GM12872 (cell line): ENCODE measurements around the gene FUT8.

ENCODE experiments used
- TF ChIP-seq, protein P1 (sequence below): IDR thresholded peaks from 3 replicates; pipeline ENCODE4 v1.5.1; 2011; ENCODE audit warnings: low read depth, mild to moderate bottlenecking, low read length, moderate library complexity; ENCODE audit not compliant: insufficient read depth

The FUT8 gene

DNA sequence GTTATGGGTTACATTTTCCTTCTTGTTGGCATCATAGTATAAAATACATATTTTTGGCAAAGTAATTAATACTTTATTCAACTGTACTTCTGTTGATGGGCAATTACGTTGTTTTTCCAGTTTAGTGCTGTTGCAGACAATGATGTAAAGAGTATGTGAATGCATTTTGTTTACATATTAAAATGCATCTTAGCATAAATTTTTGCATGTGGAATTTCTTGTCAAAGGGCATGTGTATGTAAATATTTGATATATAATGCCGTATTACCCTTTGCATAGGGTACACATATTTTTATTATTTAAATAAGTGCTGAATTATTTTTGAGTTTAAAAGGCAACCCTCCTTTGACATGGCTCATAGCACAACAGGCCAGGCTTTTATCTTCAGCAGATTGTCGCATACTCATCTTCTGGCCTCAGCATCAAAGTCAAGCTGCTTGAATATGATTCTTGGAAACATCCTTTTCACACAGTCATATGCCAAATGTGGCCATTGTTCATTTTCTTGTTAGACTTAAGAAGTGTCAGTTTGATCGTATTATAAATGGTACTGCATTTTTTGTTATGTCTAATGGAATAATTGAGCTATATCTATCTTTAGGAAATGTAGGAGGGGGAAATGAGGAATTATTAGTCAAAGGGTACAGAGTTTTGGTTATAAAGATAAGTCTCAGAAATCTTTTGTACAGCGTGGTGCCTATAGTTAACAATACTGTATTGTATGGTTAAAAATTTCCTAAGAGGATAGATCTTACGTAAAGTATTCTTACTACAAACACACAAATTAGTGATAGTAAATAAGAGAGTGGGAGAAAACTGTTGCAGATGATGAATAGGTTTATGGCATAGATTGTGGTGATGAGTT is 138.5 kb downstream of the FUT8 start:
- TF ChIP-seq, protein P1, sequence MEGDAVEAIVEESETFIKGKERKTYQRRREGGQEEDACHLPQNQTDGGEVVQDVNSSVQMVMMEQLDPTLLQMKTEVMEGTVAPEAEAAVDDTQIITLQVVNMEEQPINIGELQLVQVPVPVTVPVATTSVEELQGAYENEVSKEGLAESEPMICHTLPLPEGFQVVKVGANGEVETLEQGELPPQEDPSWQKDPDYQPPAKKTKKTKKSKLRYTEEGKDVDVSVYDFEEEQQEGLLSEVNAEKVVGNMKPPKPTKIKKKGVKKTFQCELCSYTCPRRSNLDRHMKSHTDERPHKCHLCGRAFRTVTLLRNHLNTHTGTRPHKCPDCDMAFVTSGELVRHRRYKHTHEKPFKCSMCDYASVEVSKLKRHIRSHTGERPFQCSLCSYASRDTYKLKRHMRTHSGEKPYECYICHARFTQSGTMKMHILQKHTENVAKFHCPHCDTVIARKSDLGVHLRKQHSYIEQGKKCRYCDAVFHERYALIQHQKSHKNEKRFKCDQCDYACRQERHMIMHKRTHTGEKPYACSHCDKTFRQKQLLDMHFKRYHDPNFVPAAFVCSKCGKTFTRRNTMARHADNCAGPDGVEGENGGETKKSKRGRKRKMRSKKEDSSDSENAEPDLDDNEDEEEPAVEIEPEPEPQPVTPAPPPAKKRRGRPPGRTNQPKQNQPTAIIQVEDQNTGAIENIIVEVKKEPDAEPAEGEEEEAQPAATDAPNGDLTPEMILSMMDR, result no peak

DNA sequence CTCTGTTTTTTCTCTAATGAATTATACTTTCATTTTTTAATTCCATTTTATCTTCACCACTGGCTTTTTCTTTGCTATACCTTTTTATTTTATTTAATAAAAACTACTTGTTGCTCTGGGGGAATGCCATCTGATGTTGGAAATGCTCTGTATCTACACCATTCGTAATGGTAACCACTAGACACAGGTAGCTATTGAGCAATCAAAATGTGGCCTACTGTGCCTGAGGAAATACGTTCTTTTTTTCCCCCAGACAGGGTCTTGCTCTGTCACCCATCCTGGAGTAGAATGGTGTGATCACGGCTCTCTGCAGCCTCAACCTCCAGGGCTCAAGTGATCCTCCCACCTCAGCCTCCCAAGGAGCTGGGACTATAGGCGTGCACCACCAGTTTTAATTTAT is 140.2 kb downstream of the FUT8 start:
- TF ChIP-seq, protein P1, result no peak

DNA sequence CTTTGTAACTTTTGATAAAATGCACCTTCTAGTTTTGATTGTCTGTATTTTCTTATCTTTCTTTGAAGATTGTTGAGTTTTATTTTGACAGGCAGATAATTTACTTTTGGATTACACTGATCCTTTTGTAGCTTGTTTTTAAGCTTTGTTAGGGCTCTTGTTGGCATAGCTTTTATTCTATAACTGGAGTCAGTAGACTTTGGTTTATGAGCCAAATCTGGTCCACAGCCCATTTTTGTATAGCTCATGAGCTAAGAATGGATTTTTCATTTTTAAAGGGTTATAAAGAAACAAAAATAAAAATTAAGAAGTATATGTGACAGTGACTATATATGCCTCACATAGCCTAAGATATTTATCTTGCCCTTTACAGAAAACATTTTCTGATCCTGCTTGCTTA is 142.3 kb downstream of the FUT8 start:
- TF ChIP-seq, protein P1, result no peak

DNA sequence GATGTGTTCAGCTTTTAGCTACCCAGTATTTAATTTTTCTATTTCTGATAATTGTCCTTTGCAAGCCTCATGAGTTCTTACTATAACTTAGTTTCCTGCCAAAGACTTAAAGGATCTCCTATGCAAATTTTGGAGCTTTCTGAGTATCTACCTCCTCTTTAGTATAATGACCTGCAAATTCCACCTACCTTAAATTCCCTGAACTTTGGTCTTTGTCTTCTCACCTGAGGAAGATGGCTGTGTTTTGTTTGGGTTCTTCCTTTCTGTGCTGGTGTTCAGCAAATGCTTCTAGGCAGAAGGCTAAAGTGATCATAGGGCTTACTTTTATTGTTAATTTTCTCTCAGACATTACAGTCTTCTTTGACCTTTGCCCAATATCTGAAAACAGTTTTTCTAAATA is 142.8 kb downstream of the FUT8 start:
- TF ChIP-seq, protein P1, result no peak

DNA sequence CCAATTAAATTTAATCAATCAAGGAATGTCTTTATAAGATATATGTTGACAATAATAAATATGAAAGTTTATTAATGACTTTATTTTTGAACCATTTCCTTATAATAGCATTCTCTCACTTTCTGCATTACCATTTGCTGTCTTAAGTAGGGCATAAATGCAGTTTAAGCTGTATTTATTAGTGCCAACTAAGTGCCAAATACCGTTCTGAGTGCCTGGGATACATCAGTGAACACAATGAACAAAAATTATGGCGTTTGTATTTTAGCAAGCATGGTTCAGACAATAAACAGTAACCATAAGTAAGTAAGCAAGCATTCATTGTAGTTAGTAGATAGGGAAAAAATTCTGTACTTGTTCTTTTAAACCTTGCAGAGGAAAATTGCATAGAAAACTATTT is 145.8 kb downstream of the FUT8 start:
- TF ChIP-seq, protein P1, result no peak

DNA sequence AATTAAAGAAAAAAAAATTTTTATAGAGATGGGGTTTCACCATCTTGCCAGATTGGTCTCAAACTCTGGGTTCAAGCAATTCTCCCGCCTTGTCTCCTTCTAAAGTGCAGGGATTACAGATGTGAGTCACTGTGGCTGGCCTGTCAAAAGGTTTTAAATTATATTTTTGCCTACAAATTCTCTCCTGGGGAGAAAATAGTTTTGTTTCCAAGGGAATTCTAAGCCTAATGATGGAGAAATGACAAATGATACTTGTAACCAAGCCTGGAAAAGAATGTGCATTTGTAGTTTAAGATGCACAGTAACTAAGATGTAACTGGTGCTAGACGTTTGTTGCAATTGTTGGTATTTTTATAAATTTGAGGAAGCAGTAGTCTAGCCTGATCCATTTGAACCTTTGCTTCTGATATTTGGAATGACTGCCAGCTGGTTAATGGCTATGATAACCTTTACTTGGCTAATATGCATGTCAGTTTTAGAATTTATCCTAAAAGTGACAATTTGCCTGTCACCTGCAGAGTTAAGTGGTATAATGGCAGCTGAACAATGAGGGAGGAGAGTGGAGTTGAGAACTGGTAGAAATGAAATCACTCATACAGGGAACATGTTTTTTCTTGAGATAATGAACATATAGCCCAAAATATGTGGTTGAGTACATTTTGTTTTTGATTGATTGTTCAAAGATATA is 148.0 kb downstream of the FUT8 start:
- TF ChIP-seq, protein P1, result no peak

DNA sequence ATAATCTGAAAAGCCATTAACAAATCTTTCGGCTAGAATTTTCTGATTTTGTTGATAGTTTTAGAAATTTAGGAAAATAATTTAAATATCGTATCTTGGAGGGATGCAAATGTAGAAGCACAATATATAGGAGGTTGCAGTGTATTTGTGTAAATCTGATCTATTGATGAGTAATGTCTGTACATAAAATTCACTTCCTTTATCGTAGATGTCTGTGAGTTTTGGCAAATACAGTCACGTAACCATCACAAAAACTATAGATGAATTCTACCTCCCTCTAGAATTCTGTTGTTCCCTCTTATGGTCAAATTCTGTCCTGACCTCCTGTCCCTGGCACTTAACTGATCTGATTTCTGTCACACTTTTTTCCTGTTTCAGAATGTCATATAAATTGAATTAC is 151.8 kb downstream of the FUT8 start:
- TF ChIP-seq, protein P1, result no peak
